LNCaP clone FGC (cell line): Measurements from ENCODE around the gene ARSB.

ENCODE experiments used
- DNase-seq: peaks from one replicate; pipeline ENCODE4 v3.0.0-alpha.2; 2011; ENCODE audit warnings: low read depth
- H3K4me3 ChIP-seq: 2 replicates; pipeline ENCODE4 v1.5.1; 2011; ENCODE audit warnings: mild to moderate bottlenecking, low read depth, low read length, control low read depth
- TF ChIP-seq, protein P1 (sequence below): IDR thresholded peaks from 2 replicates; pipeline ENCODE4 v1.5.1; 2012; ENCODE audit warnings: mild to moderate bottlenecking; ENCODE audit not compliant: control insufficient read depth, insufficient read depth; ENCODE audit errors: extremely low read depth

ARSB gene

DNA sequence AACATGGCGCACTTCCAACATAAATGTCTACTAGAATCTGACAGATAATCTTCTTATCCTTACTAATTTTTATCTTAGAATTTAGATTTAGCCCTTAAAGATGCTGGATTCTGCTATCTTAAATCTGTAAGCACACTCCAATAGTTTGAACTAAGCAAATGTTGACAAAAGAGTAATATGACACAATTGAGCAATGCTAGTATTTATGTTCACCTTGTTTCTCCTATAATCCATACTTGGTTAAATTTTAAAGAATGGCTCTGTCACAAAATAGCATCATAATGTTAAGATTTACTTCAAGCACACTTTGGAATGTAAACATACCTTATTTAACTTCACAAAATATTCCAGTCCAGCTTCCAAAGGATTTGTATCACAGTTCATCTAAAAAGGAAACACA, 38.8 kb upstream of the ARSB start:
- DNase-seq = no peak
- no peak overlapping the region for H3K4me3 ChIP-seq
- TF ChIP-seq, protein P1, sequence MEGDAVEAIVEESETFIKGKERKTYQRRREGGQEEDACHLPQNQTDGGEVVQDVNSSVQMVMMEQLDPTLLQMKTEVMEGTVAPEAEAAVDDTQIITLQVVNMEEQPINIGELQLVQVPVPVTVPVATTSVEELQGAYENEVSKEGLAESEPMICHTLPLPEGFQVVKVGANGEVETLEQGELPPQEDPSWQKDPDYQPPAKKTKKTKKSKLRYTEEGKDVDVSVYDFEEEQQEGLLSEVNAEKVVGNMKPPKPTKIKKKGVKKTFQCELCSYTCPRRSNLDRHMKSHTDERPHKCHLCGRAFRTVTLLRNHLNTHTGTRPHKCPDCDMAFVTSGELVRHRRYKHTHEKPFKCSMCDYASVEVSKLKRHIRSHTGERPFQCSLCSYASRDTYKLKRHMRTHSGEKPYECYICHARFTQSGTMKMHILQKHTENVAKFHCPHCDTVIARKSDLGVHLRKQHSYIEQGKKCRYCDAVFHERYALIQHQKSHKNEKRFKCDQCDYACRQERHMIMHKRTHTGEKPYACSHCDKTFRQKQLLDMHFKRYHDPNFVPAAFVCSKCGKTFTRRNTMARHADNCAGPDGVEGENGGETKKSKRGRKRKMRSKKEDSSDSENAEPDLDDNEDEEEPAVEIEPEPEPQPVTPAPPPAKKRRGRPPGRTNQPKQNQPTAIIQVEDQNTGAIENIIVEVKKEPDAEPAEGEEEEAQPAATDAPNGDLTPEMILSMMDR = no peak

DNA sequence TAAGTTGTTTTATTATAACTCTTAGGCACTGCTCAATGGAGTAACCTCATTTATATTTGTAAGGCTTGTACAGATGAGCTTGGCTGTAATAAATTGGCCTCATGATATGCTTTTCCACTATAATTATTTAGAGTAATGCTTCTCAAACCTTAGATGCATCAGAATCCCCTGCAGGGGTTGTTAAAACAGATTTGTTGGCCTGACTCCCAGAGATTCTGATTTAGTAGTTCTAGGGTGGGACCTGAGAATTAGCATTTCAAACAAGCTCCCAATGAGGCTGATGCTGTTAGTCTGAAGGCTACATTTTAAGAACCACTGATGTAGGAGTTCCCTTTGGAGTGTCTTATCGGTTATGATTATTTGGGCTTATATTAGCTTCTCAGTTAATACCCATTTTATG, 38.2 kb upstream of the ARSB start:
- DNase-seq = no peak
- TF ChIP-seq, protein P1 = no peak
- H3K4me3 ChIP-seq = no peak overlapping the region

DNA sequence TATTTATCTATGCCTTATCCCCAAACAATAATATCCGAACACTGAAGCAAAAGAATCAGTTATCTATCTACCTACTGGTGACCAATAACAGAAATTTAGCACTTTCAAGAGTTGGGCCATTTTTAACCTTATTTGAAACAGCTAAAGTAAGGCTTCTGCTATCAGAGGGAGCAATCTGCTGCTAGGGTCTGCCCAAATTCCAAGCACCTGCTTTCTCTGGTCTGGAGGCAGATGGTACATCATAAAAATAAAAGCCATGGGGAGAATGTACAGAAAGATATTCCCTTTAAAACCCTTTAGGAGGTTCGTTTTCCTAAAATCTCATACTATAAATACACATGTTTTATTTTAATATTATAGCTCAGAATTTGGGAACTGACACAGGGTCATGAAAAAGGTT, 37.7 kb upstream of the ARSB start:
- DNase-seq = no peak
- no peak overlapping the region for H3K4me3 ChIP-seq
- TF ChIP-seq, protein P1 = no peak

DNA sequence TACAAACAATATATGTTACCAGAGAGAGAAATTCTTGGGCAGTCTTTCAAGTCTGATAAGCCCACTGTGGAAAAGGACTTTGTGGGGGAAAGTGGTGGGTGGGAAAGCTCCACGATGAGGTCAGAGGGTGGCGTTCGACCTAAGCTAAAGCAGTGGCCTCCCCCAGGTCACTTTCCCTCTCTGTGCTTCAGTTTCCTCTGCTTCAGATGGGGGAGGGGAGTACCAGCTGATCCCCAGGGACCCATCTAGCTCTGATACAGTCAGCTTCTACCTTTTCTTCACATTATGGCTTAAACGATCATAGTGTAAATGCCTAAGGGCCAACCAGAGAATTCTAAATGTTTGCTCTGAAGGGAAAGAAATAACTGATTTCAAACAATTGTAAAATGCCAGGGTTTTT, 36.6 kb upstream of the ARSB start:
- no peak for DNase-seq
- TF ChIP-seq, protein P1 = no peak
- H3K4me3 ChIP-seq = no peak overlapping the region

DNA sequence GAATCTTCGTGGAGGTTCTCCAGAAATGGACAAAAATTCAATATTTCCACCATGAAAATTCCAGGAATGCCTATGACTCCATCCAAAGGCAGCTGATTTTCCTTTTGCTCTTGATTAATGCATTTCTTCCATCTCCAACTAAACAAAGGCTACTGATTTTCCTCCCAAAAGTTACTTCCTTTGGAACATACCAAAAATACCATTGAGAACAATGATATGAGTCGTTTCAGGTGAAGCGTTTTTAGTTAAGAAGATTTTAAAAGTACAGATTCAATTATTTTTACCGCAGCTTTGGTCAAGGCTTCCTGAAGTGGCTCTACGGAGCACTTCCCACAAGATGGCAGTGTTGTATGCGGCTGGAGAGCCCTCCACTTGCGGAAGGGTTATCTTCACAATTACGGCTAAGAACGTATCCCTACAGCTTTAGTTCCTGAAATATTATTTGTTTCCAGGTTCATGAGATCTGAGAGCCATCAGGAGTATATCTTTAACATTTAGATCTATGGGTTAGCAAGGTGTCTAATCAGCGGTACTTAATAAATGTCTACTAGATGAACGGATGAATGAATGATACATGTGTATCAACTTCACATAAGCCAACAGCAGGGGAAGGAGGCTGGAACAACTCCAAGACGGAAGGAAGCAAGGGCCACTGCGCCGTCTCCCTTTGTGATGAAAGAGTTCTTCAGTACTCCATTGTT, 35.9 kb upstream of the ARSB start:
- peak; percentile 43 for DNase-seq
- H3K4me3 ChIP-seq = no peak overlapping the region
- TF ChIP-seq, protein P1 = peak; percentile 95

DNA sequence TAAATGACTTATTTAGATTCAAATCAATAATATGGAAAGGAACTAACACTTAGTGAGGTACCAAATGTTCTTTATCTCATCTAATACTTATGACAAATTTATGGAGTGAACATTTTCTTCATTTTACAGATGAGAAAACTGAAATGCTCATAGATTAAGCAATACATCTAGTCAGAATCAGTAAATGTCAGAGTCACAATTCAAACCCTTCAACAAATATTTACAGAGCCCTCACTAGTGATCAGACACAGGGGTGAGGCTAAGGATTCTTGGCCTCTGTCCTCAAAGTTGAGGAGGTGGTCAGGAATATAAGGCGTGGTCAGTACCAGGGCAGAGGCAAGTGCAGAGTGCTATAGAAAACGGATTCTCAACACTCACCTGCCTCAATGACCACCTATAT, 29.5 kb upstream of the ARSB start:
- DNase-seq = no peak
- TF ChIP-seq, protein P1 = no peak

DNA sequence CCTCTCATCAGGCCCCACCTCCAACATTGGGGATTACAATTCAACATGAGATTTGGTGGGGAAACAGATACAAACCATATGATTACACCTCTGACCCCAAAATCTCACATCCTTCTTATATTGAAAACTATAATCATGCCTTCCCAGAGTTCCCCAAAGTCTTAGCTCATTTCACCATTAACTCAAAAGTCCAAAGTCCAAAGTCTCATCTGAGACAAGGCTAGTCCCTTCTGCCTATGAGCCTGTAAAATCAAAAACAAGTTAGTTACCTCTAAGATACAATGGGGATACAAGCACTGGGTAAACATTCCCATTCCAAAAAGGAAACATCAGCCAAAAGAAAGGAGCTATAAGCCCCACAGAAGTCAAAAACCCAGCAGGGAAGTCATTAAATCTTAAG, 26.8 kb upstream of the ARSB start:
- TF ChIP-seq, protein P1 = no peak
- no peak for DNase-seq
- no peak overlapping the region for H3K4me3 ChIP-seq

More for the DNA sequence above, 29.5 kb upstream of the ARSB start:
- no peak overlapping the region for H3K4me3 ChIP-seq
